Measurements from ENCODE around the gene LRRC75A.
A peak's percentile ranks its signal among the peaks of the same experiment; 100 is the strongest.
"Not testable (repeated sequence)": the region's sequence is repeated elsewhere in the genome, so short reads cannot be mapped to it uniquely, and the experiment has no call there.

The LRRC75A gene

DNA sequence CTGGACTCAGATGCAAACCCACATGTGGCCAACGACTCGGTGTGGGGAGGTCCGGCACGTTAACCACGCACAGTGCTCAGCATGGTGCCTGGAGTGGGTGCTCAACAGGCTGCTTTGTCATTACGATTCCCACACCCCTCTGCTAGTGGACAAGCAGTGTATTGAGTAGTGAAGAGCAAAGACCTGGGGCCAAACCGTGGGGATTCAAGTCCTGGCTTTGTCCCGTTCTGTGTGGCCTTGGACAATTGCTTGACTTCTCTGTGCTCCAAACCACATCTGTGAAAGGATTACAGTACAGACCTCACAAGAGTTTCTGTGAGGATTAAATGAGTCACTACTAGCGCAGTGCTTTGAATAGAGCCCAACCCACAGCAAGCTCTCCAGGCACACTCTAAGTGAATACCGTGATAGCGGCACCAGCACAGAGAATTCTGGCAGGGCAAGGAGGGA is 42.8 kb downstream of the LRRC75A start:
- no peak for DNase-seq (ENCODE audit: low read depth)

DNA sequence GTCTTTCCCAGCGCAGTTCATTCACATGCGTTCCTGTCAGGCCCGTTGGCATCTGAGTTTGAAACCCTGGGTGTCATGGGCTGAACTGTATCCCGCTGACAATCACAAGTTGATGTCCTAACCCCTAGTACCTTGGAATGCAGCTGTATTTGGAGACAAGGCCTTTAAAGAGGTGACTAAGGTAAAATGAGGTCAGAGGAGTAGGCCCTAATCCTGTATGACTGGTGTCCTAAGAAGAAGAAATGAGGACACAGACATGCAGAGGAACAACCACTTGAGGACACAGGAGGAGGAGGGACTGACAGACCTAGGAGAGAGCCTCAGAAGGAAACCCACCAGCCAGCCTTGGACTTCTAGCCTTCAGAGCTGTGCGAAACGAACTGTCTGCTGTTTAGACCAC is 43.5 kb downstream of the LRRC75A start:
- no peak for DNase-seq (ENCODE audit: low read depth)

DNA sequence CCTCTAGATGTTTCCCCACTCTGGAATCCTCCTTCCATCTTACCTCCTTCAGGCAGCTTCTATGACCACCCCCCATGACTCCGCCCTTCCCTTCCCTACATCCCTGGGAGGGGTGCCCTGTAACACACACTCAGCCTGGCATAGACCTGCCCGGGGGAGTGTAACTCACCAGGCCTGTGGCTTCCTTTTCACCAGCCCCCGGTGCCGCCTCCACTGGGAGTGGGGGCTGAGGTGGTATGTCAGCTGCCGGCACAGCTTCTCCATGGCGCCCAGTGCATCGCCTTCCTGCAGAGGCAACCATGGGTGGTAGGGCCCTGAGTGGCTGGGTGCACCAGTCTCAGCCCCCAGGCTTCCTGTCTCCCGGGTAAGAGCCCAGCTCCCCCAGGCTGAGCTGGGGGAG is 44.3 kb downstream of the LRRC75A start:
- no peak for DNase-seq (ENCODE audit: low read depth)

DNA sequence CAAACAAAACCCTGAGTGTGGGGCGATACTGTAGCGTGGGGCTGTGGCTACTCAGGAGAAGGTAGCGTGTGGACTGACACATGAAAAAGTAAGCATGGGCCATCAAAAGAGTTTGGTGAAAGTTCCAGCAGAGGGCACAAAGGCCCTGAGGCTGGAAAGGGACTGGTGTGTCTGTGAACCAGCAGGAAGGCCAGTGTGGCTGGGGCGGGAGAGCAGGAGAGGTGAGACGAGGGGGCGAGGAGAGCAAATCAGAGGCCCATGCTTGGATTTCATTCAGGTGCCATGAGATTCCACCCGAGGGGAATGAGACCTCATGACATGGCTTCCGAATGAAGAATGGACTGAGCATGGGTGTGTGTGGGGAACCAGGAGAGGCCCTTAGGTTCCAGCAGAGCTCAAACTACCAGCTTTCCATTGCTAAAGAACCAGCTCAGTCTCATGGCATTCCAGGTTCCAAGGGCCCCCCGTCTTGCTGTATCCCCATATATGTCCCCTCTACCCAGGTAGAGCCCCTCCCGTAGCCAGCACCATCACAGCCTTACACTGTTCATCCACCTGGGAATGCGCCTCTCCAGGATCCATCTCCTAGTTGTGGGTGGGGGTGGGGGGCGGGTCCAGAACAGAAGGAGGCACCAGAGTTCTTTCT is 45.5 kb downstream of the LRRC75A start:
- no peak for DNase-seq (ENCODE audit: low read depth)

DNA sequence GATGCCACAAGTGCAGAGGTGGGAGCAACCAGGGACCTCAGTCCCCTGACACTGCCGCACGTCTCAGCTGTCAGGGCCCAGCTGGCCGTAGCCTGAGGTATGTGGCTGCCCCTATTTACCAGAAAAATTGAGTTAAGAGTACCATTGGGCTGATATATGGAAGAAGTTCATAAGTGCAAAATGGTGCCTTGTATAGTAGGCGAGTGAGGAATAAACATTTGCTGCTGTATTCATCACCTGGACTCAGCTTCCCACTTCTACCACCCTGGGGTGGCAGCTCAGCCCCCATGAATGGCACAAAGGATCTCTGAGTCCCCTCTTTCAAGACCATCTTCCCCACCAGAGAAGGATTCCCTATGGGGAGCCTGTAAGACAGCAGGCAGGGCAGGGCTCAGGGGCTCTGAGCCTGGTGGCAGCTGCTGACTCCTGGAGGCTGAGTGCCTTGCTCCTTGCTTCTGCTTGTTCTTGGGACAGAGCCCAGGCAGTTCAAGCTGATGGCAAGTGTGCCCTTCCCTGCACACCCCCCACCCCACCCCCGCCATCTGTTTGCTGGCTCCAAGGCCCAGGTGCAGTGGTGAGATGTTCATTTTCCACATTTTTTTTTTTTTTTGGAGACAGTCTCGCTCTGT is 47.6 kb downstream of the LRRC75A start:
- peak; percentile 9 for DNase-seq (ENCODE audit: low read depth)

DNA sequence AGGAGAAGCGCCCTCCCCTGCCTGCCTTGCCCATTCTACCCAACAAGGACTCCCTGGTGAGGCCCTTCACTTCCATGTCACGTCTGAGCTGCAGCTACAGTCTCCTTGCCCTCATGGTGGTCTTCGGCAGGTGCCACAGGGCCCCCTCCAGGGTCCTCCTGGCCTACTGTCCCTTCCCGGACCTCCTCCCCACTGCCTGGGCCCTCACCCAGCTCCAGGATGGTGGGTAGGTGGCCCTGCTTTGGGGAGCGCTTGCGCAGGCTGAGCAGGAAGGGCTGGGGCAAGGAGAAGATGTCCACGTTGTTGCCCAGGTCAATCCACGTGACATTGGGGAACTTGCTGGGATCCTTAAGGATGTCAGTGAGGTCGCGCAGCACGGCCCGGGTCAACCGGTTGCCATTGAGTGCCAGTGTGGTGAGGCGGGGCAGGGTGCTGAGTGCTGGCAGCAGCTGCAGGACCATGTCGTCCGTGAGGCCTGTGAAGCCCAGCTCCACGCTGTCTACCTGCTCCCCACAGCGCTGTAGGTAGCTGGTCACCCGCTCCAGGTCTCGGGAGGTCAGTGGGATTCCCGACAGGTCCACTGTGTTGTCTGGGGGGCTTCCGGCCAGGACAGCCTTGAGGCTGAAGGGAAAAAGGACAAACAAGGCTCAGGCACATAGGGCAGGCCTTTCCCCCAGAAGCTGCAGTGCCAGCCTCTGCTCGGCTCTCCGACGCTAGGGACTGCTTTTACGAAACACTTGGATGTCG is 48.3 kb downstream of the LRRC75A start:
- DNase-seq (ENCODE audit: low read depth): peak; percentile 39

DNA sequence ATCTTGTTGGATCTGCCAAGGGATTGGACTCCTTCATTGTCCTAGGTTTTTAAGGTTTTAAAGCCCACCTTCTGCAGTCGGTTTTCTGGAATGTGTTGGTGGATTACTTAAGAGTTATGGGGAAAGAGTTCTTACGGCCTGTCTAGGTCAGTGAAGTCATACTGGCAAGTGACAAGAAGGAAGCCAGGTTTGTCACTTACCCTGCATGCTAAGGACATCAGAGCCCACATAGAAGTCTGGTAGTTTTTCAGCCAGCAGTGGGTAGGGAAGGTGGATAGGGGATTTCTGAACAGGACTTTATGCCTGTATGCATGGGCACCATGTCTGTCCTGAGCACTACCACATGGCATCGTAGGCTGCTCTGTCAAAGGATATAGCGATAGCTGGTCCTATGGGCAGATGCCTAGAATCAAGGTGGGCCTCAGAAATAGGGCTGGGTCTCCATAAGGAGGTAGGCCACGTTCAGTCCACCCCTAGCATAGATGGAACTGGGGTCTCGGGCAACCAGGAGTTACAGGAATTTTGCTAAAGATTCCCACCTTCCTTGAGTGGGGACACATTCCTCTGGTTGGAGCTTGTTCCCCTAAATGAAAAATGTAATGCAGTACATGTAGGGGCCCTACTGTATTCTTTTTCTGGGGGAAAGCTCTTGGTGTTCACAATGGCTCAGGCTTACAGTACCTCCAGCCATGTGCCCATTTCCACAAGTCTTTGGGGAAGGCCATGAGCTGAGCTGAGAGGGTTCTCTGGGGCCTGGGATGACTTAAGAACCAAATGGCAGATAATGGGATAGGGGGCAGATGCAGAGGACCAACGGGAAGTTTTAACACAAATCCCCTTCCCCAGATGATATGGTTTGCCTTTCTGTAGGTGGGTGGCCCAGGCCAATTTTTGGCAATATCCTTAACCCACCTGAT is 49.1 kb downstream of the LRRC75A start:
- peak; percentile 23 for DNase-seq (ENCODE audit: low read depth)

DNA sequence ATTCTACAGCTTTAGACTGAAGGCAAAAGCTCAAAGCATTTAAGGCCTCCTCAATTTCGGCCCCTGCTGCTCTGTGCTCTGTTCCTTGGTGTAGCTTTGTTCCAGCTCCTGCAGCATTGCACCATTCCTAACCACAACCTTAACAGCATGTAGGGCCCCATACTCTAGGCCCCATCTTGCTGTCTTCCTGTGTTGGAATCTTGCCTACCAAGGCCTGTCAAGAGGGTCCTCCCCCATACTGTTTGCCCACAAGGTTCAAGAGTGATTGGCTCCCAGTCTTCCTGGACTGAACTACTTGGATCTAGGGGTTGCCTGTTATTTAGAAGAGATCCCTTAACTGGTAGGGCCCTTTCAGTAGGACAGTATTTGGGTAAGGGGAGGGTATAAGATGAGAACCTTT is 49.9 kb downstream of the LRRC75A start:
- DNase-seq (ENCODE audit: low read depth): no peak

DNA sequence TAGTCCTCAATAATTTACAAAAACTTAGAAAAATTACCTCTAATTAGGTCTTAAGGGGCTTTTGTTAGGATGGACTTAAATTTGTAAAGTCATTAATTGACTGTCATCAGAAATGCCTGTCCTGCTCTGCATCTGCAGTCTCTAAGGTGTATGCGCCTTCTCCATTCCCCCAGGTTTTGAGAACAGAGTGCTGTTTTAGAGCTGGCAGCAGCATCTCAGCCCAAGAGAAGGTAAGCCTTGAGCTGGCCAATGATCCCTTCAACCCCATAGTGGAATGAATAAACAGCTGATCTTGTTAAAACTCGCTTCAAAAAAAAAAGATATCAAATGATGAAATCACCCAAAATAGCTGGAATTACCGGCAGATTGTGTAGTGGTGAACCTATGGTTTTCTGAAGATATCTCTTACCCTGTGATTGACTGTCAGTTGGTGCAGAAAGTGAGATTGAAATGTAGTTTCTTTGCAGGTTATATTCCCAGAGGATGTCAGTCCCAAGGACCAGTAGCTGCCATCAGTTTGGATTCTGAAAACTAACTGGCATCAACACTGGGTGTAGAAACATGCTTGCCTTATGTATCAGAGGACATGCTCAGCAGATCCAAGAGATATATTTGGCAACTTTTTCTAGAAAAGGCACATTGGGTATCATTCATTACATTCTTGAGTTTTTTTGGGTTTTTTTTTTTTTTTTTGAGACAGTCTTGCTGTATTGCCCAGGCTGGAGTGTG is 50.9 kb downstream of the LRRC75A start:
- DNase-seq (ENCODE audit: low read depth): no peak

DNA sequence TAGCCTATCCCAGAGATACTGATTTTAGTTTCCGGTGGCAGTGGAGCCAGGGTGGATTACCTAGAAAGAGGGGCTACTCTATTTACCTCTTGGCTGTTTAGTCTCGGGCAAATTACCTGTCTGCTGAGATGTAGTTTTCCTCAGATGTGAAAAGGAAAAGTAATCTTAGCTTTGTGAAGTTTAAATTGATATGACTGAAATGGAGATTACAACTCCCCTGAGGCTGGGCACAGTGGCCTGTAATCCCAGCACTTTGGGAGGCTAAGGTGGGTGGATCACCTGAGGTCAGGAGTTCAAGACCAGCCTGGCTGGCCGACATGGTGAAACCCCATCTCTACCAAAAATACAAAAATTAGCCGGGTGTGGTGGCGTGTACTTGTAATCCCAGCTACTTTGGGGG is 51.6 kb downstream of the LRRC75A start:
- not testable (repeated sequence) for DNase-seq (ENCODE audit: low read depth)

DNA sequence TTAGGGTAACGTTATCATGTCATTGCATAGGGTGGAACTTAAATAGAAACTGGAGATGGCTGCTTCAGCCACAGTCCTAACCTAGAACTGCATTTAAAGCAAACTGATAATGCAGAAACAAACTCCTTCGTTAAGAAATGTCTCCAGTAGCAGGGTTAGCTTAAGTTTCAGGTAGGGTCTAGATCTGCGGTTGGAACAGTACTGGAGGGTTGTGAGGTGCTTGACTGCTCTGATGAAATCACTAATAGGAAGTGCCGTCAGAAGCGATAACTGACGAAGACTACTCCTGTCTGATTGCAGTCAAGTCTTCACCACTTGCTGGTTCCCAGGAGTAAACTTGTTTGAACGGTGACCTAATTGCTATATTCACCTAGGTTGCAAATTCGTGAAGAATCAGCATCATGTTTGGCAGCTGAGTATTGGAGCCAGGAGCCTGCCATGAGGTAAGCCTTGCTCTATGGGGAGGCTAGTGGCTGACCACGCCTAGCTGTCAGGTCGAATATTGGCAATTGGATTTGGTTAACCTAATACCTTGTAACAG is 52.1 kb downstream of the LRRC75A start:
- no peak for DNase-seq (ENCODE audit: low read depth)

DNA sequence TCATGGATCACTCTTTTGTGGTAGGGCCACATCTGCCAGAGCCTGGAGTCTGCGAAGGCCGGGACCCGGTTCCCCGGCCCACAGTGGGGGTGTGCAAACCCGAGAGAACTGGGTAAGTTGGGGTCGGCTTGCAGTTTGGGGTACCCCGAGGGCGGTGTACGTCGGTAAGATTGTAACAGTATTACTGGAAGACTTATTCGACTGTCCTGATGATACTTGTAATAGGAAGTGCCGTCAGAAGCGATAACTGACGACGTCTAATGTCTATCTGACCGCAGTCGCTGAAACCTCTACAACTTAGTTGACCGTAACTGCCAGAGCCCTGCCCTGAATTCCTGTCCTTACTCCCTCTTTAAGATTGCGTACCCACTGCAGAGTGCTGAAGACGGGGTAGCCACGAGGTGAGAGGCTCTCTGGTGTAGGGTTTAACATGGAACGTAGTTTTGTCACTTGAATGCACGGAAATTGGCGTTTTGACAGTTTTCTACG is 52.6 kb downstream of the LRRC75A start:
- no peak for DNase-seq (ENCODE audit: low read depth)

DNA sequence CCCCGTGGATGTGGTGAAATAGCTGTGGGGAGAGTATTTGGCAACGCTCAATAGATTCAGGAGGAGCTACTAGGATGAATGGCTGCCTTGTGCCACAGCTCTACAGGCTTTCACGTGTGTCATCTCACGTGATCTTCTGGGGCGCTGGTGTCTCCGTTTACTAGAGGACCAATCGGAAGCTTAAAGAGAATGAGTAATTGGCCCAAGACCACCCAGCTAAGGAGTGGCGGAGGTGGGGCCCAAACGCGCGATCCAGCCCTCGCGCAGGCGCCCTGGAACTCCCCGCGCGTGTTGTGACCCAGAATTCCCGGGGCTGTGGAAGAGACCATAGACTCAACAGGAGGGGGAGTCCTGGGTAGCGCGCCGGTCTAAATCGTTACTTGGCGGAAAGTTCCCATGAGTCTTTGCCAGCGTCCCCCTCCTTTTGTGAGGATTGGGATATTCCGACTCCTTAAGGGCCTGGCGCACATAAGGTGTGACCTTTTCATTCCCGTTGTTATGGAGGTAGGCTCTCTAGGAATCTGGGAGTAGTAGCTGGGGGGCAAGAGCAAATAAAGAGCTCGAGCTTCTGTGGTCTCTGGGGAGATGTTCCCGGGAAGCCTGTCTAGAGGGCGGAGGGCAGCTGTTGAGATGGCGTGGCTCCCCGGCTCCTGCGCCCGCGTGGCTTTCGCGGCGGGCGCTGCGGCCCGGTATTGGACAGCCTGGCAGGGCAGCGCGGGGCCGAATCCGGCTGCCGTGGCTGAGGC is 53.3 kb downstream of the LRRC75A start:
- DNase-seq (ENCODE audit: low read depth): peak; percentile 94

DNA sequence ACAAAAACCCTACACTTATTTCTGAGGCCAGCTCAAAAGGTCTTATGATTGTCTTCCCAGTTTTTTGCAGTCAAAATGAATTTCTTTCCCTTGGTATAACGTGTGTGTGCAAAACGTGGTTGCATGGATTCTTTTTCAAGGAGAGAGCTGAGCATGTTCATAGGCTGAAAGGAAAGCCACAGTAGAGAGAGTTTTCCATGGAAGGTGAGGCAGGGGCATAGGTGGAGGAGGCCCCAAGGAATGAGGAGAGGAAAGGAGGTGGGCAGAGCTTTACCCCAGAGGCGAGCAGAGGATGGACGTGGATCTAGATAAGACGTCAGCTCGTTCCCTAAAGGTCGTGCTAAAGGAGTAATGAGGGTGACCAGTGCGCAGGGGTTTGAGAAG is 53.8 kb downstream of the LRRC75A start:
- DNase-seq (ENCODE audit: low read depth): no peak

DNA sequence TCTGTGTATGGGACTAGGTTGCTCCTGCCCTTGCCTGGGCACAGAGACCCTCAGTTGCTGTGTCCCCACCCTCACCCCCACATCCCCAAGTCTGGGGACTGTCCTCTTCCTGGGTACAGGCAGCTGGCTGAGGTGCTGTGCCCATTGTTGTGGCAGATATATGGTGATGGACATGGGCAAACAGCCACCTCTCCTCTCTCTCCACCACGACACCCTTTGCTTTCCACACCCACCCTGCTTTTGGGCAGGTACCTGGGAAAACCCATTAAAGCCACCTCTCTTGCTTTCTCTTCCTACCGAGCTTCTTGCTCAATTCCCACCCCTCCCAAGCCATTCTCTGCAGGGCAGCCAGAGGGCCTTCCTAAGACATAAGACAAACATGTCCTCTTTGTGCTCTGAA is 54.9 kb downstream of the LRRC75A start:
- no peak for DNase-seq (ENCODE audit: low read depth)

DNA sequence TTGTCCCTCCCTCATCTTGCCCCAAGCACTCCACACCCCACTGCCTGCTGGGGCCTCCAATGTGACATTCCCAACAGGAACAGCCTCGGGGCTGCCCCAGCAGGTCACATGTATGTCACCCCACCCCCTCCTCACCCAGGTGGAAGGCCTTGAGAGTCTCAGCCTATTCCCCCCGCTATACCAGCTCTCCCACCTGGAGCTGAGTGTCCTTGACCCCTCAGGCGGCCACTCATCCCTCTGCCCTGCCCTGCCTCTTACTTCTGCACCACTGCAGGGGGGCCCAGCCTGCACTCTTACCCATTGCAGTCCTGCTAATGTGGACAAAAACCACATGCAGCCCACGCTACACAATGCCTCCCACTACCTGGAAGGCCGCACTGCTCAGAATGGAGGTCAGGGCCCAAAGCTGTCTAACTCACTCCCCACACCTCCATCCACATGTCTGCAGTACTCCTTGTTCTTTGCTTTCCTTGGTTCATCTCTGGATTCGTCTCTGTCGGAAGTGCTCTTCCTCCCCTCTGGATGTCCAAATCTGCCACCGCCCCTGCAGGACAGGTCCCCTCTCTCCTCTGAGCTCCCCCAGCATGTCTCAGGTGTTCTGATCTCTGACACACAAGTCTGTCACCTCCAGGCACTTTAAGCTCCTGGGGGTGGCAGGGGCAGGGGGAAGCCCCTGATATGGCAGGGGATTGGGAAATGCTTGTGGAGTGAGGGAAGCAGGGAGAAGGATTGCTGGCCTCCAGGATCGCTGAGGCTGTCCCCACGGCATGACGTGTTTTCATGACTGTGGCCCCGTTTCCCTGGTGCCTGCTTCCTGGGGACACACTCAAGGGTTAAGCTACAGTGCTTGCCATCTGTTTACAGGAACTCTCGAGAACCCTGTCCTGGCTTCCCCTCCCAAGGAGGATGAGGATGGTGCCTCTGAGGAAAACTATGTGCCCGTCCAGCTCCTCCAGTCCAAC is 55.8 kb downstream of the LRRC75A start:
- no peak for DNase-seq (ENCODE audit: low read depth)

DNA sequence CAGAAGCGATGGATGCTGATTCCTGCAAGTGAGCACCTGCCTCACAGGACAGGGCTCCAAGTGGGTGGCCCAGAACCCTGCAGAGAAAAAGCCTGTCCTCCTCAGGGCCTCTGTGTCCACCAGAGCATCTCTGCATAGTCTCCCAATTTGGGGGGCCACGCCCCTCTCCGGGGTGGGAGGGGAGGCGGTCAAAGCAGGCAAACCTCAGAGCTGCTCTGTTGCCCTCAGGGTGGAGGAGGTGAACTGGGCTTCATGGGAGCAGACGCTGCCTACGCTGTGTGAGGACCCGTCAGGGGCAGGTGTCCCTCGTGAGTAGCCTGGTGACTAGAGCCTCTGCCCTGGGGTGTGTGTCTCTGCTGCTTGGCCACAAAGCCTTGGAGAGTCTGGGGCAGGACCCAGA is 57.3 kb downstream of the LRRC75A start:
- DNase-seq (ENCODE audit: low read depth): no peak

DNA sequence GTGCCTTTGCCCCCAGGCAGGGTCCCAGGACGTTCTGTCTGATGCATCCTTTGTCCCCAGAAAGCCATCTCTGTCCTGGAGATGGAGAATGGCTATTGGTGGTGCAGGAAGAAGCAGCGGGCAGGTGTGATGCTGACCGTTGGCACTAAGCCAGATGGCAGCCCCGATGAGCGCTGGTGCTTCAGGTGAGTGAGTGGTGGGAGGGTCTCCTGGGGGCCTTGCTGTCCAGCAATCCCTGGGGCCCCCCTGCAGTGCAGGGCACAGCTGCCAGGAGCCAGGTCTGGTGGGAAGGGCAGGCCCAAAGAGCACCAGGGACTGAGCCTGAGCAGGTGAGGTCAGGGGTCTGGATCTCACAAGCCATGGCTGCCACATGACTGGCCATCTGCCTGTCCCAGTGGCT is 58.5 kb downstream of the LRRC75A start:
- no peak for DNase-seq (ENCODE audit: low read depth)

DNA sequence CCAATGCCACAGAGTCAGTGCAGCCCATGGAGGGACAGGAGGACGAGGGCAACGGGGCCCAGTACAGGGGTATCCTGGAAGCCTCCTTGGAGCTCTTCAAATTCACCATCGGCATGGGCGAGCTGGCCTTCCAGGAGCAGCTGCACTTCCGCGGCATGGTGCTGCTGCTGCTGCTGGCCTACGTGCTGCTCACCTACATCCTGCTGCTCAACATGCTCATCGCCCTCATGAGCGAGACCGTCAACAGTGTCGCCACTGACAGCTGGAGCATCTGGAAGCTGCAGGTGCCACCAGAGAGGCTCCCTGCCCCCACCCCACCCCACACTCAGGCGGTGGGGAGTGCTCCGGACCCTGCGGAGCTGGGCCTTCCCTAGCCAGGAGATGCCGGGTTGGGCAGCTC is 60.0 kb downstream of the LRRC75A start:
- DNase-seq (ENCODE audit: low read depth): no peak
